Aorta (tissue), 5 donors: ENCODE data around the gene GPD2. TPM values are rescaled to one million over a fixed set of nuclear protein-coding genes. Genes with fewer than 3 reads are reported as not detected.

Experiments
- ATAC-seq: fragments of 200-7000 bp; cut with Tn5 transposase; one replicate; pipeline ENCODE4 v1.9.1; 2022; ENCODE audit warnings: moderate library complexity; ENCODE audit not compliant: low FRiP score
- DNase-seq, 2 donors: peaks; one replicate each; pipeline ENCODE4 v3.0.0-alpha.2; 2020
- H3K27ac ChIP-seq, 2 donors: one replicate each; pipeline ENCODE4 v1.5.1; 2013; ENCODE audit warnings: low read length in 2 of 2, mild to moderate bottlenecking in 2 of 2, moderate library complexity in 2 of 2, control low read depth in 1 of 2, inconsistent platforms in 1 of 2, low read depth in 1 of 2
- H3K27me3 ChIP-seq, 2 donors: one replicate each; pipeline ENCODE4 v1.6.1; 2013; ENCODE audit warnings: control low read depth in 1 of 2, low read length in 1 of 2, mild to moderate bottlenecking in 1 of 2, moderate library complexity in 1 of 2; ENCODE audit not compliant: insufficient read depth in 2 of 2, control insufficient read depth in 1 of 2
- H3K36me3 ChIP-seq, 2 donors: one replicate each; pipeline ENCODE4 v1.6.1; 2013; ENCODE audit warnings: control low read depth in 1 of 2, low read length in 1 of 2, mild to moderate bottlenecking in 1 of 2; ENCODE audit not compliant: insufficient read depth in 2 of 2, control insufficient read depth in 1 of 2
- H3K4me1 ChIP-seq, 2 donors: one replicate each; pipeline ENCODE4 v1.6.1; 2013; ENCODE audit warnings: low read length in 2 of 2, control low read depth in 1 of 2, mild to moderate bottlenecking in 1 of 2, moderate library complexity in 1 of 2; ENCODE audit not compliant: insufficient read depth in 2 of 2, control insufficient read depth in 1 of 2
- H3K4me3 ChIP-seq, 2 donors: one replicate each; pipeline ENCODE4 v1.5.1; 2013; ENCODE audit warnings: low read length in 2 of 2, control low read depth in 1 of 2, mild to moderate bottlenecking in 1 of 2
- H3K9me3 ChIP-seq: one replicate; pipeline ENCODE4 v1.6.1; 2013; ENCODE audit warnings: mild to moderate bottlenecking, low read length; ENCODE audit not compliant: control insufficient read depth
- WGBS, 2 donors: extraction: QIAGEN DNeasy Blood & Tissue Kit; methylation state at CpG; one replicate each; pipeline ENCODE4 v1.1.7; 2013; 5-methylcytosine and 5-hydroxymethylcytosine counted together
- intact Hi-C, 2 donors: fragments of 100-400 bp; cut with DNase I; formaldehyde crosslinking; loops; one replicate each; pipeline versions ENCODE4 v1.14.2 to v1.15.0; 2022
- polyA plus RNA-seq, 2 donors: library from polyadenylated mRNA; stranded (reverse); fragments of 200-250 nt; gene quantifications; one replicate each; pipeline ENCODE4 v1.2.3, GENCODE V29; 2013
- total RNA-seq, 2 donors: library from RNA; stranded (reverse); fragmentation: NEBNext Ultra II Directional; extraction: Animal tissue kit (Norgen Biotek cat#: 25700); gene quantifications; one replicate each; pipeline ENCODE4 v1.2.1, GENCODE V29; 2021
- donor health status: healthy with polysubstance abuse.
- donor health status: Bipolar disorder and iron deficiency.
- donor health status: DM: no; HTN: no; CAD: no.
- donor health status: DM: no; HTN: no; CAD: no.
- donor health status: DM: yes; HTN: yes; CAD: no.

Gene GPD2
- total and polyA plus RNA-seq, 4 donors: 3.9 to 31.3 (median 13.9) TPM

DNA sequence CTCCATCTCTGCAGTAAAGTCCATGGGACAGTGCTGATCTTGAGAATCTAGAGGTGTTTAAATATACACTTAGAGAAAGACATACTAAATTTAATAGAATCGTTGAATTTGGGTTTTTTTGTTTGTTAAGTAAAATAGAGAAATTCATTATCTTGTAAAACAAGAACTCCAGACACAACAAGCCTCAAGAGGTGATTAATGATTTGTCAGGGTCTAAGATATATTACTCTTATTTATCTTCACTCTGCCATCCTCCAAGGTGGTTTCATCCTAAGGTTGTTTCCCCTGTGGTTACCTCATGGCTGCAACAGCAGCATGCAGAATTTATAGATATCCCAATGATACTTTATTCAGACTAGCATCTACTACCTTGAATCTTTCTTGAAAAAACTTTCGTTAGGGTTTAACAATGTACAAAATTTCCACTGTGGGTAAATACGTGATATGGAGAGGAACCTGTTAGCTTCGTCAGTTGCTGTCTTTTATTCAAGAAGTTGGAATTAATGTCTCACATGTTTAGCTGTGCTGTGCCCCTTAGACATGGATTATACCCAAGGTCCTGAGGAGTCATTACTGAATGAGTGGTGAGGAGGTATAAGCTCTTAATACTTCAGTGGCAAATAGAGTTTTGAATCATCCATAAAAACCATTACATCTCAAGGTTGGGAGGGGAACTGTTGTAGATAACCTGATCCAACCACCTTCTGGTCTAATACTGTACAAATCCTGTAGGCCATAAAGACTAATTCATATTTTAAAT is 128.0 kb downstream of the GPD2 start:
- ATAC-seq (no peak), DNase-seq (no peak)
- intact Hi-C loops: no loop called here
- WGBS, 2 donors: 91 to 92% methylated on average over 4 of the region's 4 CpGs
- H3K27me3 ChIP-seq: no peaks in the 10 kb centered on the region
- H3K4me1 ChIP-seq: no peaks in the 10 kb centered on the region
- no peaks in the 10 kb centered on the region for H3K36me3 ChIP-seq
- no peak overlapping the region for H3K27ac ChIP-seq
- H3K4me3 ChIP-seq: no peak overlapping the region
- H3K9me3 ChIP-seq: no peaks in the 10 kb centered on the region

DNA sequence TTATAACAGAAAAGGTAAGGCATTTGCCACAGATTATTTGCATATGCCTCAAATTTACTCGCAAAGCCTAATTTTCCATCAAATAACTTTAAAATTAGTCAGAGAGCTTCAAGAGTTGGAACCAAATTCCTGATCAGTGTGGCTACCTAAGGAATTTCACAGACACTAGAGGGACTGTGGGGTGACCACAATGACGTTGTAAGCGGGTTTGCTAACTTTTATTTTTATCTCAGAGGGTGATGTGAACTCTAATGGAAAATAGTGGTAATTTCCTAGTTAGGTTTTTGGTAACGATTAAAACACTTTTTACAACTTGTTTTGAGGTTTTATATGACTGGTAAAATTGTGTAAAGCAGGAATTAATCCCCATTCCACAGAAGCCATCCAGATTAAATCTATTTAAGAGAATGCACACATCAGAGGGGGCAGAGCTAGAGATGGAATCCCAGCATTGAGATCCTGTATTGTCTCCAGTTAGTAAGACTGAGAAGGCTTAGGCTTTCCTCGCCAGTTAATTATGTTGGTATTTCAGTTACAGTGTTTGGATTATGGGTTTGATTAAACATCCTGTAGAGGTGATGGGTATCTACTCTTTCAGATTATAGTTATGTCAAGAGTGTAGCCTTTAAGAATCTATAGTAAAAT is 129.0 kb downstream of the GPD2 start:
- no peak for DNase-seq
- intact Hi-C loops: no loop called here
- Histone ChIP-seq H3K36me3 (peaks cover 0 to 4% of the 10 kb centered on the region in 2 donors), H3K4me1 (no peaks in the 10 kb centered on the region), H3K27me3 (no peaks in the 10 kb centered on the region), H3K27ac (no peak overlapping the region), H3K9me3 (no peaks in the 10 kb centered on the region), H3K4me3 (no peak overlapping the region)
- 85 to 89% methylated on average over 5 of the region's 5 CpGs for WGBS, 2 donors
- ATAC-seq: no peak

DNA sequence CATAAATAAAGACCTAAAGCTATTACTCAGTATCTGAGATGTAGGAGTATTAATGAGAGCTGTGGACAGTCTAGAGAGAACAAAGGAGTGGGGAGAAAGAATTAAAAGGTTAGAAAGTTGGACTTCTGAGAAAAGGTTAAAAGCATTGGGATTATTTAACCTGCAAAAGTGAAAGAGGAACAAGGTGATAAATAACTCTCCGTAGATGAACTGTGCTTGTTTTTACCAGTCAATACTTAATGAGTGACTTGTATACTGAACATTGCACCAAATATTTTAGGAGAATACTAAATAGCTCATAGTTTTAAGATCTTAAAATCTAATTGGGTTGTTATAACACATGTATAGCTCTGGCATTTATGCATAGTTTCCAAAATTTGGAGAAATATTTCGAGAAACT is 137.5 kb downstream of the GPD2 start:
- Histone ChIP-seq H3K4me3 (no peak overlapping the region), H3K9me3 (no peaks in the 10 kb centered on the region), H3K4me1 (no peaks in the 10 kb centered on the region), H3K36me3 (peaks cover 0 to 4% of the 10 kb centered on the region in 2 donors), H3K27me3 (no peaks in the 10 kb centered on the region), H3K27ac (no peak overlapping the region)
- DNase-seq (no peak), ATAC-seq (no peak)
- WGBS, 2 donors: 93 to 95% methylated on average over 2 of the region's 2 CpGs
- intact Hi-C loops: no loop called here

DNA sequence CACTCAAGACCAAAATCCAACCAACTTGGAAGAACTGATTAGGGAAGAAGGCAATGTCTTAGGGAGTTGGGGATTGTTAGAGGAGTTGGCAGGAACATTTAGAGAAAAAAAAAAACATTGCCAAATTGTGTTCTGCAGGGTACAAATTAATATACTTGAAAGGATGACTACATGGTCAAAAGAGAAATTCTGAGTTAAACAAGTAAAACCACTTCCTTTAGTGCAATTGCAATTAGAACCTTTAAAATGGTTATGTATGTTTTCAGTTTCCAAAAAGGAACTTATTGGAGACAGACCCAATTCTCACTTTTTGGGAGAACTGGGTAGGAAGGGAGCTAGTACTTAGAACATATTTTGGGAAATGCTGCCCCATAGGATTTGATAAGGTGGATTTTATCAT is 137.9 kb downstream of the GPD2 start:
- H3K27me3 ChIP-seq: no peaks in the 10 kb centered on the region
- intact Hi-C loops: no loop called here
- no peaks in the 10 kb centered on the region for H3K4me1 ChIP-seq
- no peak overlapping the region for H3K27ac ChIP-seq
- H3K36me3 ChIP-seq: peaks cover 0 to 4% of the 10 kb centered on the region in 2 donors
- H3K4me3 ChIP-seq: no peak overlapping the region
- no peak for DNase-seq
- ATAC-seq: no peak
- no peaks in the 10 kb centered on the region for H3K9me3 ChIP-seq

DNA sequence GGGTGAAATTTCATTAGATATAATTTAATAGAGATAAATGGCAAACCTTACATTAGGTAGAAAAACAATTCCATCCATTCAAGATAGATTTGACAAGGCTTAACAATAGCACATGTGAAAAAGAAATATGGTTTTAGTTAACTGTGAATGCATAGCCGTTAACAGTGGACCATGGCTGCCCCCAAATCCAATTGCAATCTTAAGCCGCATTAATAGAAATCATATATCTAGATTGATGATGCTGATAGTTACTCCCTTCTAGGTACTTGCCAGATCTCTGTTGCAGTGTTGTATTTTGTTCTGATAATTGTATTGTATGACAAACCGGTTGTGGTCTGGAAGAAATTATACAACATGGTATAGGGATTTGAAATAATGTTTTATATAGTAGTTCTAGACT is 139.8 kb downstream of the GPD2 start:
- no peak overlapping the region for H3K27ac ChIP-seq
- DNase-seq: no peak
- no peaks in the 10 kb centered on the region for H3K36me3 ChIP-seq
- WGBS, 2 donors: 64 to 98% methylated on average over 3 of the region's 3 CpGs
- no peaks in the 10 kb centered on the region for H3K9me3 ChIP-seq
- no peaks in the 10 kb centered on the region for H3K4me1 ChIP-seq
- intact Hi-C loops: no loop called here
- ATAC-seq: no peak
- no peaks in the 10 kb centered on the region for H3K27me3 ChIP-seq
- H3K4me3 ChIP-seq: no peak overlapping the region

DNA sequence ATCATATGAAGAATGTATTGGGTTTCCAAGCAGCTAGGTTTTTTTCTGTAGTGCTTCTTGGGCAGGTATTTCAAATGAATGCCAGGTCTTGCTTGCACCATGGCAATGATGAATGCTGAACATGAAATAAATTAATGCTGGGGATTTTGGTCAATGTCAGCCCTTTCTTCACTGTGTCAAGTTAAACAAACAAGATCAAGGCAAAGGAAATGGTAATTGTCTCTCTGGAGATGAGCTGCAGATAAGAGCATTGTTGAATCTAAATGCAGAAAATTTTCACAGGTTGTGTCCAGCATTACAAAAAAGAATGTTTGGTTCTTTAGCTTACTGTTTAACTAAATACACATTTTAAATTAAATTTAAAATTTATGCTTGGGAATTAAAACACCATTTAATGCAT is 144.3 kb downstream of the GPD2 start:
- intact Hi-C loops: no loop called here
- H3K36me3 ChIP-seq: no peaks in the 10 kb centered on the region
- no peak overlapping the region for H3K4me3 ChIP-seq
- H3K4me1 ChIP-seq: no peaks in the 10 kb centered on the region
- DNase-seq (no peak), ATAC-seq (no peak)
- H3K27me3 ChIP-seq: no peaks in the 10 kb centered on the region
- no peaks in the 10 kb centered on the region for H3K9me3 ChIP-seq
- no peak overlapping the region for H3K27ac ChIP-seq

DNA sequence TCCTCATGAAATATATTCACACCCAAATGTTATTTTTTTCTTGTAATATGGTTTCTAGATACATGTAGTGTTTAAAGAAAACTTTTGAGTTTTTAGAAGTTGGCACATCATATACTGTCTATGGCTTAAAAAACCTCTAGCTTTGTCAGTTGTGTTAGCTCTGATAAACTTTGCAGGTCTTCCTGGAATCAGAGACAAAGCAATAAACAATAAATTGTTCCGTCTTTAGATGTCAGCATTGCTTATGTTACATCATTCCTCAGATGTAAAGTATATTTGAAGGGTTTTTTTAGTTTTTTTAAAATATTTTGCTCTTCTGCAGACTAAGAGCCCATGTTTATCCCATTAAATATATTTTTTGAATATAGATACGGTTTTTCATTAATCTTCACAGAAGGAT is 145.1 kb downstream of the GPD2 start:
- no peak overlapping the region for H3K4me3 ChIP-seq
- H3K27me3 ChIP-seq: no peaks in the 10 kb centered on the region
- ATAC-seq (no peak), DNase-seq (no peak)
- H3K27ac ChIP-seq: no peak overlapping the region
- WGBS, 2 donors: 95% methylated on average over 2 of the region's 2 CpGs
- no peaks in the 10 kb centered on the region for H3K36me3 ChIP-seq
- H3K9me3 ChIP-seq: no peaks in the 10 kb centered on the region
- intact Hi-C loops: no loop called here
- no peaks in the 10 kb centered on the region for H3K4me1 ChIP-seq

DNA sequence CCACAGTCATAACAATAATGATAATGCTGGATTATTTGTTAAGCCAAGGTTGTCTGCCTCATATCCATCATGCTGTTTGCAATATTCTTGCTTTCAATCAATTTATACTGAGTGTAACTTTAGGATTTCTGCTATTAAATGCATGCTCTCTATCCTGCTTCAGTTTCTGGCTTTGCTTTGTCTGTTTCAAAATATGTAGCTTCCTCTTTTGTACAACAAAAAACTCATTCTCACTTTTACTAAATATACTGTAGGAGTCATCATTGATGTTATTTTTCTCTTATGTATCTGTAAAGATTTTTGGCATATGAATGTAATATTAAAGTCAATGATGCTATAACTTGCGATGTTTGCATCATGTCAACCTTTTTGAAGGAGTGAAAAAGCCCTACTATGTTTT is 149.3 kb downstream of the GPD2 start:
- Histone ChIP-seq H3K4me3 (no peak overlapping the region), H3K36me3 (no peaks in the 10 kb centered on the region), H3K4me1 (no peaks in the 10 kb centered on the region), H3K27ac (no peak overlapping the region), H3K9me3 (no peaks in the 10 kb centered on the region), H3K27me3 (no peaks in the 10 kb centered on the region)
- ATAC-seq: no peak
- intact Hi-C loops: loop anchor here (5.0 kb wide), 2 partner anchors 253 to 607 kb away; partner anchors contain the start of gene NR4A2 (in 1 of the 2)
- WGBS, 2 donors: 93 to 99% methylated on average over 1 of the region's 1 CpG
- no peak for DNase-seq

DNA sequence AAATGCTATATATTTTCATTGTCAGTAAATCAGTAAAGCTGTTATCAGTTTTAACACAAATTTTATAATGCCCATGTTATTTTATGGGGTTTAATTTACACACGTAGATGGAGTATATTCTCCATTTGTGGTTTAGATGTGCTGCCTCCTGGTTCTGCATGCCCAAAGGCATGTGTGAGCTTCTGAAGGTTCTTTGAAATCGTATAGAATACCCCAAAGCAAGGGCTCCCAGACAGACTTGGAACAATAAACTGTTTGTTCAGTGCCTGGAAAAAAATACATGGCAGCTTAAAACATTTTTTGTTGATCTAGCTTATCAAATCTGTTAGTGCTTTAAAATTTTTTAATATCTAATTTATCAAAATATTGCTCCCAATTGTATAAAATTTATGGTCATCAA is 150.4 kb downstream of the GPD2 start:
- Histone ChIP-seq H3K4me3 (no peak overlapping the region), H3K4me1 (no peaks in the 10 kb centered on the region), H3K27ac (no peak overlapping the region), H3K27me3 (no peaks in the 10 kb centered on the region), H3K36me3 (no peaks in the 10 kb centered on the region), H3K9me3 (no peaks in the 10 kb centered on the region)
- DNase-seq (no peak), ATAC-seq (no peak)
- intact Hi-C loops: loop anchor here (5.0 kb wide), 2 partner anchors 254 to 606 kb away; partner anchors contain the start of gene NR4A2 (in 1 of the 2)
- WGBS, 2 donors: 80 to 85% methylated on average over 2 of the region's 2 CpGs
